IMR-90 (cell line): ENCODE results near the gene PHACTR3. TPM values are rescaled to one million over a fixed set of nuclear protein-coding genes. Genes with fewer than 3 reads are reported as not detected.

Source experiments
- ATAC-seq: fragments of 200-7000 bp; cut with Tn5 transposase; 2 replicates; pipeline ENCODE4 v1.9.1; 2020; ENCODE audit warnings: low read depth, mild to moderate bottlenecking, moderate library complexity
- BruUV-seq: library from RNA; stranded (reverse); fragments of 400-500 nt; replicated peaks from 2 replicates; lab custom pipeline; 2021; lab: Mats Ljungman, UMichigan
- CTCF ChIA-PET: fragments of 300-600 bp; formaldehyde crosslinking; extraction: SDS; loops from one replicate; lab custom pipeline; 2021; ENCODE audit warnings: antibody characterized with exemption; lab: Yijun Ruan, JAX
- POLR2A ChIA-PET: fragments of 300-600 bp; sonication (Branson Sonifier 250); formaldehyde crosslinking; loops from one replicate; lab custom pipeline; 2022; ENCODE audit warnings: antibody characterized with exemption; ENCODE audit not compliant: unreplicated experiment; lab: Charles Lee
- DNase-seq: peaks from one replicate; pipeline ENCODE4 v3.0.0; 2013
- H2AFZ ChIP-seq: replicated peaks from 2 replicates; pipeline ENCODE3; 2013; ENCODE audit warnings: low read length, mild to moderate bottlenecking; ENCODE audit not compliant: poor library complexity
- H2AK5ac ChIP-seq: 2 replicates; pipeline ENCODE4 v1.6.1; 2013; ENCODE audit warnings: low read depth, low read length, inconsistent platforms
- H2AK9ac ChIP-seq: replicated peaks from 2 replicates; pipeline ENCODE3; 2013; ENCODE audit warnings: mild to moderate bottlenecking, low read depth, low read length, moderate library complexity; ENCODE audit not compliant: poor library complexity
- H2BK120ac ChIP-seq: 2 replicates; pipeline ENCODE4 v1.6.1; 2013; ENCODE audit warnings: low read depth, low read length, inconsistent platforms
- H2BK15ac ChIP-seq: 3 replicates; pipeline ENCODE4 v1.6.1; 2013; ENCODE audit warnings: low read depth, low read length, inconsistent platforms
- H2BK20ac ChIP-seq: 2 replicates; pipeline ENCODE4 v1.6.1; 2013; ENCODE audit warnings: low read depth, mild to moderate bottlenecking, inconsistent platforms, low read length, moderate library complexity
- H2BK5ac ChIP-seq: 2 replicates; pipeline ENCODE4 v1.6.1; 2013; ENCODE audit warnings: mild to moderate bottlenecking, low read depth, low read length, inconsistent platforms; ENCODE audit not compliant: poor library complexity, severe bottlenecking
- H3K14ac ChIP-seq: replicated peaks from 2 replicates; pipeline ENCODE4 v1.6.1; 2013; ENCODE audit warnings: low read depth, low read length, inconsistent platforms
- H3K18ac ChIP-seq: 2 replicates; pipeline ENCODE4 v1.6.1; 2013; ENCODE audit warnings: low read depth, low read length, control low read depth
- H3K23ac ChIP-seq: 2 replicates; pipeline ENCODE4 v1.6.1; 2013; ENCODE audit warnings: low read depth, low read length, inconsistent platforms
- H3K27ac ChIP-seq: 2 replicates; pipeline ENCODE4 v1.5.1; 2013; ENCODE audit warnings: mild to moderate bottlenecking, control low read depth, low read length; ENCODE audit not compliant: insufficient read depth
- H3K27me3 ChIP-seq: 2 replicates; pipeline ENCODE4 v1.6.1; 2013; ENCODE audit warnings: low read length; ENCODE audit not compliant: control insufficient read depth, insufficient read depth
- H3K36me3 ChIP-seq: 2 replicates; pipeline ENCODE4 v1.6.1; 2013; ENCODE audit warnings: low read length, mixed read lengths; ENCODE audit not compliant: control insufficient read depth, insufficient read depth
- H3K4ac ChIP-seq: 2 replicates; pipeline ENCODE4 v1.6.1; 2013; ENCODE audit warnings: low read depth, low read length, inconsistent platforms
- H3K4me1 ChIP-seq: 2 replicates; pipeline ENCODE4 v1.6.1; 2013; ENCODE audit warnings: low read length, mixed read lengths; ENCODE audit not compliant: control insufficient read depth, insufficient read depth
- H3K4me2 ChIP-seq: 2 replicates; pipeline ENCODE4 v1.6.1; 2013; ENCODE audit warnings: low read depth, mild to moderate bottlenecking, control low read depth, low read length, moderate library complexity
- H3K4me3 ChIP-seq: 2 replicates; pipeline ENCODE4 v1.5.1; 2013; ENCODE audit warnings: low read depth, mild to moderate bottlenecking, control low read depth, low read length, moderate library complexity; ENCODE audit not compliant: insufficient read depth
- H3K56ac ChIP-seq: 2 replicates; pipeline ENCODE4 v1.6.1; 2013; ENCODE audit warnings: low read length, inconsistent platforms; ENCODE audit not compliant: insufficient read depth; ENCODE audit errors: extremely low read depth
- H3K79me1 ChIP-seq, 2 experiments: 2 replicates each; pipeline ENCODE4 v1.6.1; 2013; ENCODE audit warnings: low read length in 2 of 2, inconsistent platforms in 1 of 2, low read depth in 1 of 2
- H3K9ac ChIP-seq: 2 replicates; pipeline ENCODE4 v1.6.1; 2013; ENCODE audit warnings: low read depth, low read length, control low read depth
- H3K9me1 ChIP-seq: 2 replicates; pipeline ENCODE4 v1.6.1; 2013; ENCODE audit warnings: low read length, inconsistent platforms; ENCODE audit not compliant: insufficient read depth
- H3K9me3 ChIP-seq: 2 replicates; pipeline ENCODE4 v1.6.1; 2013; ENCODE audit warnings: low read length; ENCODE audit not compliant: control insufficient read depth, insufficient read depth
- H4K20me1 ChIP-seq: 2 replicates; pipeline ENCODE4 v1.6.1; 2013; ENCODE audit warnings: low read length, inconsistent platforms; ENCODE audit not compliant: insufficient read depth
- H4K5ac ChIP-seq: 2 replicates; pipeline ENCODE4 v1.6.1; 2013; ENCODE audit warnings: mild to moderate bottlenecking, low read depth, low read length, control low read depth
- H4K8ac ChIP-seq, 2 experiments: 2 replicates each; pipeline ENCODE4 v1.6.1; 2013; ENCODE audit warnings: low read depth in 2 of 2, low read length in 2 of 2, control low read depth in 1 of 2, inconsistent platforms in 1 of 2
- H4K91ac ChIP-seq: 2 replicates; pipeline ENCODE4 v1.6.1; 2013; ENCODE audit warnings: low read depth, low read length, inconsistent platforms; ENCODE audit not compliant: insufficient read depth
- CEBPB ChIP-seq: IDR thresholded peaks from 2 replicates; pipeline ENCODE4 v1.6.1; 2012; ENCODE audit warnings: low read depth, low read length, improper control_type of control experiment
- CHD1 ChIP-seq: IDR thresholded peaks from 2 replicates; pipeline ENCODE4 v1.6.1; 2012; ENCODE audit warnings: low read depth, low read length, improper control_type of control experiment
- FOS ChIP-seq: fragments of 150-350 bp; IDR thresholded peaks from 2 replicates; pipeline ENCODE4 v1.6.1; 2016; ENCODE audit warnings: low read depth, low read length
- MAFK ChIP-seq: IDR thresholded peaks from 2 replicates; pipeline ENCODE4 v1.6.1; 2012; ENCODE audit warnings: low read depth, low read length, improper control_type of control experiment
- NFE2L2 ChIP-seq: fragments of 150-350 bp; IDR thresholded peaks from 2 replicates; pipeline ENCODE4 v1.6.1; 2016; ENCODE audit warnings: low read depth, mild to moderate bottlenecking, low read length
- POLR2A ChIP-seq: IDR thresholded peaks from 2 replicates; pipeline ENCODE4 v1.6.1; 2012; ENCODE audit warnings: mild to moderate bottlenecking, low read depth, low read length
- RAD21 ChIP-seq: IDR thresholded peaks from 2 replicates; pipeline ENCODE4 v1.6.1; 2012; ENCODE audit warnings: low read length, improper control_type of control experiment
- WGBS, 2 experiments: methylation state at CpG; one replicate each; pipeline versions ENCODE4 v1.1.5 to v1.1.7; 2013; ENCODE audit warnings: missing lambda C conversion rate in 2 of 2; ENCODE audit not compliant: insufficient read length in 1 of 2; ENCODE audit errors: extremely low coverage in 2 of 2; 5-methylcytosine and 5-hydroxymethylcytosine counted together
- dilution Hi-C: fragments of 300-500 bp; cut with HindIII; formaldehyde crosslinking; loops from one replicate; pipeline ENCODE4 v1.14.3; 2018; ENCODE audit warnings: low sequenced_read_pairs; ENCODE audit not compliant: unreplicated experiment
- in situ Hi-C: fragments of 300-500 bp; cut with MboI; formaldehyde crosslinking; loops from 3 replicates; pipeline ENCODE4 v1.14.3; 2019; ENCODE audit warnings: low sequenced_read_pairs, inconsistent platforms, mixed read lengths
- intact Hi-C: fragments of 100-400 bp; cut with micrococcal nuclease; formaldehyde crosslinking; loops from 2 replicates; pipeline ENCODE4 v1.10.0; 2022
- polyA plus RNA-seq, 3 experiments: library from polyadenylated mRNA; depleted of rRNA; stranded (reverse); fragments of >200 nt; gene quantifications; 2 replicates each; pipeline ENCODE4 v1.2.3, GENCODE V29; 2012; ENCODE audit warnings: low replicate concordance in 1 of 3
- total RNA-seq: library from RNA; depleted of rRNA; stranded (reverse); fragments of >200 nt; gene quantifications from 2 replicates; pipeline ENCODE4 v1.2.3, GENCODE V29; 2012
- TF ChIP-seq, protein P1 (sequence below): fragments of 150-350 bp; IDR thresholded peaks from 2 replicates; pipeline ENCODE4 v1.6.1; 2016; ENCODE audit warnings: low read depth, mild to moderate bottlenecking, low read length, moderate library complexity, borderline replicate concordance
- TF ChIP-seq, protein P2 (sequence below): conservative IDR thresholded peaks from 2 replicates; pipeline ENCODE4 v1.5.1; 2012; ENCODE audit warnings: mild to moderate bottlenecking, low read depth, low read length, improper control_type of control experiment

PHACTR3 gene
- total and polyA plus RNA-seq, 2 of the 4 experiments (the other 2 are of a cell fraction): not detected

DNA sequence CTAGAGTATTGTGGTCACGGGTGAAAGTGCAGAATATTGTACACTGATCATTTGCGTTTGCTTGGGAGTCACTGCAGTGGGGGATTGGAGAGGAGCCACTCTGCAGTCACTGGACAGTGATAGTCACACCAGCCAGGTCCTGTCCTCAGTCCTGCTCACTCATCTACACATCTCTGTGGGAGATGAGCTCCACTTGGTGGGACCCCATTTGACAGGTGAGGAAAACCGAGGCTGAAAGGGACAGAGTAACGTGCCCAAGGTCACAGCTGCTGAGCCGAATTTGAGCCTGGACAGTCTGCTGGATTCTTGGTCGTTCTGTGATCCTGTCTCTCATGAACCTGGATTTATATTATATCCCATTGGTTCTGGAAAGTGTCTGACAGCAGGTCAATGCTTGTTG is 17.7 kb upstream of the PHACTR3 start:
- Histone ChIP-seq H3K4me2 (no peak overlapping the region), H3K27me3 (no peaks in the 10 kb centered on the region), H3K23ac (no peak overlapping the region), H3K9me3 (peaks cover 3% of the 10 kb centered on the region; the same call in 1 of the 2 replicates), H3K4me1 (no peaks in the 10 kb centered on the region), H2AK9ac (no peak overlapping the region), H3K9ac (no peak overlapping the region), H3K9me1 (no peaks in the 10 kb centered on the region), H2AK5ac (no peak overlapping the region), H2BK5ac (no peak overlapping the region), H3K56ac (no peak overlapping the region), H4K20me1 (no peaks in the 10 kb centered on the region), H3K36me3 (no peaks in the 10 kb centered on the region), H3K4ac (no peak overlapping the region), H3K14ac (no peak overlapping the region), H3K4me3 (no peak overlapping the region), H3K18ac (no peak overlapping the region), H3K27ac (no peak overlapping the region), H4K8ac (no peak overlapping the region), H4K91ac (no peak overlapping the region), H2BK120ac (no peak overlapping the region), H2BK15ac (no peak overlapping the region), H2AFZ (no peak overlapping the region), H2BK20ac (no peak overlapping the region), H3K79me1 (no peaks in the 10 kb centered on the region), H4K5ac (no peak overlapping the region)
- DNase-seq (no peak), ATAC-seq (no peak)
- dilution Hi-C loops (no loop called here), in situ Hi-C loops (no loop called here), intact Hi-C loops (no loop called here)
- WGBS, 2 experiments: no CpG with 5 or more reads among the region's 6 CpGs
- no TSS peak for BruUV-seq
- TF ChIP-seq MAFK: no peak
- TF ChIP-seq CHD1: no peak
- TF ChIP-seq, protein P1, sequence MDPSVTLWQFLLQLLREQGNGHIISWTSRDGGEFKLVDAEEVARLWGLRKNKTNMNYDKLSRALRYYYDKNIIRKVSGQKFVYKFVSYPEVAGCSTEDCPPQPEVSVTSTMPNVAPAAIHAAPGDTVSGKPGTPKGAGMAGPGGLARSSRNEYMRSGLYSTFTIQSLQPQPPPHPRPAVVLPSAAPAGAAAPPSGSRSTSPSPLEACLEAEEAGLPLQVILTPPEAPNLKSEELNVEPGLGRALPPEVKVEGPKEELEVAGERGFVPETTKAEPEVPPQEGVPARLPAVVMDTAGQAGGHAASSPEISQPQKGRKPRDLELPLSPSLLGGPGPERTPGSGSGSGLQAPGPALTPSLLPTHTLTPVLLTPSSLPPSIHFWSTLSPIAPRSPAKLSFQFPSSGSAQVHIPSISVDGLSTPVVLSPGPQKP: no peak
- TF ChIP-seq, protein P2, sequence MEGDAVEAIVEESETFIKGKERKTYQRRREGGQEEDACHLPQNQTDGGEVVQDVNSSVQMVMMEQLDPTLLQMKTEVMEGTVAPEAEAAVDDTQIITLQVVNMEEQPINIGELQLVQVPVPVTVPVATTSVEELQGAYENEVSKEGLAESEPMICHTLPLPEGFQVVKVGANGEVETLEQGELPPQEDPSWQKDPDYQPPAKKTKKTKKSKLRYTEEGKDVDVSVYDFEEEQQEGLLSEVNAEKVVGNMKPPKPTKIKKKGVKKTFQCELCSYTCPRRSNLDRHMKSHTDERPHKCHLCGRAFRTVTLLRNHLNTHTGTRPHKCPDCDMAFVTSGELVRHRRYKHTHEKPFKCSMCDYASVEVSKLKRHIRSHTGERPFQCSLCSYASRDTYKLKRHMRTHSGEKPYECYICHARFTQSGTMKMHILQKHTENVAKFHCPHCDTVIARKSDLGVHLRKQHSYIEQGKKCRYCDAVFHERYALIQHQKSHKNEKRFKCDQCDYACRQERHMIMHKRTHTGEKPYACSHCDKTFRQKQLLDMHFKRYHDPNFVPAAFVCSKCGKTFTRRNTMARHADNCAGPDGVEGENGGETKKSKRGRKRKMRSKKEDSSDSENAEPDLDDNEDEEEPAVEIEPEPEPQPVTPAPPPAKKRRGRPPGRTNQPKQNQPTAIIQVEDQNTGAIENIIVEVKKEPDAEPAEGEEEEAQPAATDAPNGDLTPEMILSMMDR: no peak
- no peak for TF ChIP-seq FOS
- no peak for TF ChIP-seq CEBPB
- TF ChIP-seq NFE2L2: no peak
- TF ChIP-seq RAD21: no peak
- no peak for TF ChIP-seq POLR2A
- CTCF ChIA-PET: no interaction called here
- POLR2A ChIA-PET: no interaction called here
